IMR-90 (cell line): ENCODE results near the gene SNX3. TPM values are rescaled to one million over a fixed set of nuclear protein-coding genes. Genes with fewer than 3 reads are reported as not detected.

ENCODE experiments used
- ATAC-seq: fragments of 200-7000 bp; cut with Tn5 transposase; 2 replicates; pipeline ENCODE4 v1.9.1; 2020; ENCODE audit warnings: low read depth, mild to moderate bottlenecking, moderate library complexity
- BruUV-seq: library from RNA; stranded (reverse); fragments of 400-500 nt; replicated peaks from 2 replicates; lab custom pipeline; 2021; lab: Mats Ljungman, UMichigan
- CTCF ChIA-PET: fragments of 300-600 bp; formaldehyde crosslinking; extraction: SDS; loops from one replicate; lab custom pipeline; 2021; ENCODE audit warnings: antibody characterized with exemption; lab: Yijun Ruan, JAX
- POLR2A ChIA-PET: fragments of 300-600 bp; sonication (Branson Sonifier 250); formaldehyde crosslinking; loops from one replicate; lab custom pipeline; 2022; ENCODE audit warnings: antibody characterized with exemption; ENCODE audit not compliant: unreplicated experiment; lab: Charles Lee
- DNase-seq: peaks from one replicate; pipeline ENCODE4 v3.0.0; 2013
- H2AFZ ChIP-seq: replicated peaks from 2 replicates; pipeline ENCODE3; 2013; ENCODE audit warnings: low read length, mild to moderate bottlenecking; ENCODE audit not compliant: poor library complexity
- H2AK5ac ChIP-seq: 2 replicates; pipeline ENCODE4 v1.6.1; 2013; ENCODE audit warnings: low read depth, low read length, inconsistent platforms
- H2AK9ac ChIP-seq: replicated peaks from 2 replicates; pipeline ENCODE3; 2013; ENCODE audit warnings: mild to moderate bottlenecking, low read depth, low read length, moderate library complexity; ENCODE audit not compliant: poor library complexity
- H2BK120ac ChIP-seq: 2 replicates; pipeline ENCODE4 v1.6.1; 2013; ENCODE audit warnings: low read depth, low read length, inconsistent platforms
- H2BK15ac ChIP-seq: 3 replicates; pipeline ENCODE4 v1.6.1; 2013; ENCODE audit warnings: low read depth, low read length, inconsistent platforms
- H2BK20ac ChIP-seq: 2 replicates; pipeline ENCODE4 v1.6.1; 2013; ENCODE audit warnings: low read depth, mild to moderate bottlenecking, inconsistent platforms, low read length, moderate library complexity
- H2BK5ac ChIP-seq: 2 replicates; pipeline ENCODE4 v1.6.1; 2013; ENCODE audit warnings: mild to moderate bottlenecking, low read depth, low read length, inconsistent platforms; ENCODE audit not compliant: poor library complexity, severe bottlenecking
- H3K14ac ChIP-seq: replicated peaks from 2 replicates; pipeline ENCODE4 v1.6.1; 2013; ENCODE audit warnings: low read depth, low read length, inconsistent platforms
- H3K18ac ChIP-seq: 2 replicates; pipeline ENCODE4 v1.6.1; 2013; ENCODE audit warnings: low read depth, low read length, control low read depth
- H3K23ac ChIP-seq: 2 replicates; pipeline ENCODE4 v1.6.1; 2013; ENCODE audit warnings: low read depth, low read length, inconsistent platforms
- H3K27ac ChIP-seq: 2 replicates; pipeline ENCODE4 v1.5.1; 2013; ENCODE audit warnings: mild to moderate bottlenecking, control low read depth, low read length; ENCODE audit not compliant: insufficient read depth
- H3K27me3 ChIP-seq: 2 replicates; pipeline ENCODE4 v1.6.1; 2013; ENCODE audit warnings: low read length; ENCODE audit not compliant: control insufficient read depth, insufficient read depth
- H3K36me3 ChIP-seq: 2 replicates; pipeline ENCODE4 v1.6.1; 2013; ENCODE audit warnings: low read length, mixed read lengths; ENCODE audit not compliant: control insufficient read depth, insufficient read depth
- H3K4ac ChIP-seq: 2 replicates; pipeline ENCODE4 v1.6.1; 2013; ENCODE audit warnings: low read depth, low read length, inconsistent platforms
- H3K4me1 ChIP-seq: 2 replicates; pipeline ENCODE4 v1.6.1; 2013; ENCODE audit warnings: low read length, mixed read lengths; ENCODE audit not compliant: control insufficient read depth, insufficient read depth
- H3K4me2 ChIP-seq: 2 replicates; pipeline ENCODE4 v1.6.1; 2013; ENCODE audit warnings: low read depth, mild to moderate bottlenecking, control low read depth, low read length, moderate library complexity
- H3K4me3 ChIP-seq: 2 replicates; pipeline ENCODE4 v1.5.1; 2013; ENCODE audit warnings: low read depth, mild to moderate bottlenecking, control low read depth, low read length, moderate library complexity; ENCODE audit not compliant: insufficient read depth
- H3K56ac ChIP-seq: 2 replicates; pipeline ENCODE4 v1.6.1; 2013; ENCODE audit warnings: low read length, inconsistent platforms; ENCODE audit not compliant: insufficient read depth; ENCODE audit errors: extremely low read depth
- H3K79me1 ChIP-seq, 2 experiments: 2 replicates each; pipeline ENCODE4 v1.6.1; 2013; ENCODE audit warnings: low read length in 2 of 2, inconsistent platforms in 1 of 2, low read depth in 1 of 2
- H3K9ac ChIP-seq: 2 replicates; pipeline ENCODE4 v1.6.1; 2013; ENCODE audit warnings: low read depth, low read length, control low read depth
- H3K9me1 ChIP-seq: 2 replicates; pipeline ENCODE4 v1.6.1; 2013; ENCODE audit warnings: low read length, inconsistent platforms; ENCODE audit not compliant: insufficient read depth
- H3K9me3 ChIP-seq: 2 replicates; pipeline ENCODE4 v1.6.1; 2013; ENCODE audit warnings: low read length; ENCODE audit not compliant: control insufficient read depth, insufficient read depth
- H4K20me1 ChIP-seq: 2 replicates; pipeline ENCODE4 v1.6.1; 2013; ENCODE audit warnings: low read length, inconsistent platforms; ENCODE audit not compliant: insufficient read depth
- H4K5ac ChIP-seq: 2 replicates; pipeline ENCODE4 v1.6.1; 2013; ENCODE audit warnings: mild to moderate bottlenecking, low read depth, low read length, control low read depth
- H4K8ac ChIP-seq, 2 experiments: 2 replicates each; pipeline ENCODE4 v1.6.1; 2013; ENCODE audit warnings: low read depth in 2 of 2, low read length in 2 of 2, control low read depth in 1 of 2, inconsistent platforms in 1 of 2
- H4K91ac ChIP-seq: 2 replicates; pipeline ENCODE4 v1.6.1; 2013; ENCODE audit warnings: low read depth, low read length, inconsistent platforms; ENCODE audit not compliant: insufficient read depth
- CHD1 ChIP-seq: IDR thresholded peaks from 2 replicates; pipeline ENCODE4 v1.6.1; 2012; ENCODE audit warnings: low read depth, low read length, improper control_type of control experiment
- WGBS, 2 experiments: methylation state at CpG; one replicate each; pipeline versions ENCODE4 v1.1.5 to v1.1.7; 2013; ENCODE audit warnings: missing lambda C conversion rate in 2 of 2; ENCODE audit not compliant: insufficient read length in 1 of 2; ENCODE audit errors: extremely low coverage in 2 of 2; 5-methylcytosine and 5-hydroxymethylcytosine counted together
- dilution Hi-C: fragments of 300-500 bp; cut with HindIII; formaldehyde crosslinking; loops from one replicate; pipeline ENCODE4 v1.14.3; 2018; ENCODE audit warnings: low sequenced_read_pairs; ENCODE audit not compliant: unreplicated experiment
- in situ Hi-C: fragments of 300-500 bp; cut with MboI; formaldehyde crosslinking; loops from 3 replicates; pipeline ENCODE4 v1.14.3; 2019; ENCODE audit warnings: low sequenced_read_pairs, inconsistent platforms, mixed read lengths
- intact Hi-C: fragments of 100-400 bp; cut with micrococcal nuclease; formaldehyde crosslinking; loops from 2 replicates; pipeline ENCODE4 v1.10.0; 2022
- polyA plus RNA-seq, 3 experiments: library from polyadenylated mRNA; depleted of rRNA; stranded (reverse); fragments of >200 nt; gene quantifications; 2 replicates each; pipeline ENCODE4 v1.2.3, GENCODE V29; 2012; ENCODE audit warnings: low replicate concordance in 1 of 3
- total RNA-seq: library from RNA; depleted of rRNA; stranded (reverse); fragments of >200 nt; gene quantifications from 2 replicates; pipeline ENCODE4 v1.2.3, GENCODE V29; 2012
- TF ChIP-seq, protein P1 (sequence below): fragments of 150-350 bp; IDR thresholded peaks from 2 replicates; pipeline ENCODE4 v1.6.1; 2016; ENCODE audit warnings: low read depth, mild to moderate bottlenecking, low read length, moderate library complexity, borderline replicate concordance

SNX3 gene
- total and polyA plus RNA-seq, 2 of the 4 experiments (the other 2 are of a cell fraction): 105 to 159 TPM

DNA sequence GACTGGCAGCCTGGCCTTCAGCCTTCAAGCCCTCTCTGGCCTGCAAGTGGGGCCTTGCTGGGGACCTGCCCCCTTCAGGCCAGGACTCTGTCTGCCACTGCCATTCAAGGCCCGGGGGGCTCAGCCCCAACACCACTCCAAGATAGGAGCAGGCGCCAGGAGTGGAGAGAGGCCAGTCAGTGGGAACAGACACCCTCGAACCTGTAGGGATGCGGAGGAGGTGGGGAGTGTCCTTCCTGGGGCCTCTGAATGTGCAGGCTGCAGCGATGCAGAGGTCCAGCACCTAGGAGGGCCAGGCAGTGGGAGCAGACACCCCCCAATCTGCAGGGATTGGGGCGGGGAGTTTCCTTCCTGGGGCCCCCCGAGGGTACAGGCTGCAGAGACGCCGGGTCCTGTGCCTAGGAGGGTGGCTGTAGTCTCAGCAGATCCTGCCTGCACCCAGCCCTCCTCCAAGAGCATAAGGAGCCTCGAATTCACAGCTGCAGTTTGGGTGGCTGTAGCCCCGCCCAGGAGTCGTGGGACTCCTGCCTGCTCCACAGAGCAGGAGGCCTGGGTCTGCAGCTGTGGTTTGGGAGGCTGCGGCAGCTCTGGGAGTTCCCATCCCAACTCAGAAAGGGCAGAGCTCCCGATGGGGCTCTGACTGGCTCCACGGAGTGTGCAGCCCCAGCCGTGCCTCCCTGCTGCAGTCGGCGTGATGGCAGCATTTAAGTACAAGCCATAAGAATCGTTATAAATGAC, 61.9 kb downstream of the SNX3 start:
- H2BK5ac ChIP-seq: no peak overlapping the region
- H3K14ac ChIP-seq: no peak overlapping the region
- H3K27ac ChIP-seq: no peak overlapping the region
- no peak overlapping the region for H4K8ac ChIP-seq
- dilution Hi-C loops: no loop called here
- no peak overlapping the region for H2BK120ac ChIP-seq
- no peak for DNase-seq
- H3K4me1 ChIP-seq: no peaks in the 10 kb centered on the region
- WGBS, 2 experiments: no CpG with 5 or more reads among the region's 19 CpGs
- no peak overlapping the region for H2BK15ac ChIP-seq
- no peak overlapping the region for H3K4ac ChIP-seq
- POLR2A ChIA-PET: no interaction called here
- no peak overlapping the region for H2AFZ ChIP-seq
- peaks cover 3% of the 10 kb centered on the region; the same call in 1 of the 2 replicates for H3K27me3 ChIP-seq
- no peaks in the 10 kb centered on the region for H3K79me1 ChIP-seq
- H4K5ac ChIP-seq: no peak overlapping the region
- H3K4me3 ChIP-seq: no peak overlapping the region
- ATAC-seq: no peak
- intact Hi-C loops: no loop called here
- no peak overlapping the region for H2AK9ac ChIP-seq
- H3K9me1 ChIP-seq: no peaks in the 10 kb centered on the region
- no peak overlapping the region for H2AK5ac ChIP-seq
- TF ChIP-seq, protein P1, sequence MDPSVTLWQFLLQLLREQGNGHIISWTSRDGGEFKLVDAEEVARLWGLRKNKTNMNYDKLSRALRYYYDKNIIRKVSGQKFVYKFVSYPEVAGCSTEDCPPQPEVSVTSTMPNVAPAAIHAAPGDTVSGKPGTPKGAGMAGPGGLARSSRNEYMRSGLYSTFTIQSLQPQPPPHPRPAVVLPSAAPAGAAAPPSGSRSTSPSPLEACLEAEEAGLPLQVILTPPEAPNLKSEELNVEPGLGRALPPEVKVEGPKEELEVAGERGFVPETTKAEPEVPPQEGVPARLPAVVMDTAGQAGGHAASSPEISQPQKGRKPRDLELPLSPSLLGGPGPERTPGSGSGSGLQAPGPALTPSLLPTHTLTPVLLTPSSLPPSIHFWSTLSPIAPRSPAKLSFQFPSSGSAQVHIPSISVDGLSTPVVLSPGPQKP: no peak
- TF ChIP-seq CHD1: no peak
- no peak overlapping the region for H3K9ac ChIP-seq
- H3K23ac ChIP-seq: no peak overlapping the region
- no TSS peak for BruUV-seq
- no peak overlapping the region for H4K91ac ChIP-seq
- H4K20me1 ChIP-seq: no peaks in the 10 kb centered on the region
- CTCF ChIA-PET: no interaction called here
- no peak overlapping the region for H3K18ac ChIP-seq
- H3K4me2 ChIP-seq: no peak overlapping the region
- H3K36me3 ChIP-seq: no peaks in the 10 kb centered on the region; the same call in 1 of the 2 replicates
- H2BK20ac ChIP-seq: no peak overlapping the region
- in situ Hi-C loops: no loop called here
- no peak overlapping the region for H3K56ac ChIP-seq
- no peaks in the 10 kb centered on the region for H3K9me3 ChIP-seq
